Right forelimb (tissue), 1 donor: ENCODE measurements around the gene POLD4.
"Not testable (repeated sequence)": the region's sequence is repeated elsewhere in the genome, so short reads cannot be mapped to it uniquely, and the experiment has no call there.

Experiments
- DNase-seq: peaks from one replicate; pipeline ENCODE4 v3.0.0-alpha.2; 2018

POLD4 gene

GRCh38 chr11:67351275-67352005 lies 1.9 kb downstream of the POLD4 start:
- no peak for DNase-seq

- no peak for DNase-seq
Measured at GRCh38 chr11:67349928-67350465, 3.3 kb downstream of the POLD4 start.

DNA sequence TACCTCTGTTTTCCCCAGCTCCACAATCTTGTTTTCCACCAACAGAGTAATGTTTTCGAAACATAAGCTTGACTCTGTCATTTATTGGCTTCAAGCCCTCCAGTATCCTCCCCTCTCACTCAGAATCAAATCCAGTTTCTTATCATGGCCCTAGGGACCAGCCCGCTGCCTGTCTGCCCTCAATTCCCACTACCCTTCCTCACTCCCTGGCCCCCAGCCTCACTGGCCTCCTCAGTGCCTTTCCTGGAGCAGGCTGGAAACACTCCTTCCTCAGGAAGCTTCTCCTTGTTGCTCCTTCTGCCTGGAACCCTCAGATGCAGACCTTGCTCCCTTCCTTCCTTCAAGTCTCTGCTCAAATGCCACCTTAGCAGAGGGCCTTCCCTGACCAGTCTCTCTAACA lies 3.9 kb downstream of the POLD4 start:
- DNase-seq = no peak

DNA sequence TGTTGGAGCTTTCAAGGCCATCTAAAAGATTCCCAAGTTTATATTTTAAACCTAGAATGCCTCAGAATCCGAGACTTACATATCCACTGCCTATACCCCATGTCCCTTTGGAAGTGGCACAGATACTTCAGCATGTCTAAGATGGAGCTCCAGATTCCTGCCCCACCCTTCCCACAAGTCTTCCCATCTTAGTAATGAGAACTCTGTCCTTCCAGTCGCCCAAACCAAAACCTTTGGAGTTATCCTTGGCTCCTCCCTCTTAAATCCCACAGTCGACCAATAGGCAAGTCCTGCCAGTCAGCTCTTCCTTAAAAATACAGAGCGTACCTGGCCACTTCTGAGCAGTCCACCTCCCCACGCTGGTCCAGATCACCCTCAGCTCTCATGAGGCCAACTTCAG lies 4.3 kb downstream of the POLD4 start:
- no peak for DNase-seq

- DNase-seq = no peak
Measured at GRCh38 chr11:67347964-67348749, 5.2 kb downstream of the POLD4 start.

DNA sequence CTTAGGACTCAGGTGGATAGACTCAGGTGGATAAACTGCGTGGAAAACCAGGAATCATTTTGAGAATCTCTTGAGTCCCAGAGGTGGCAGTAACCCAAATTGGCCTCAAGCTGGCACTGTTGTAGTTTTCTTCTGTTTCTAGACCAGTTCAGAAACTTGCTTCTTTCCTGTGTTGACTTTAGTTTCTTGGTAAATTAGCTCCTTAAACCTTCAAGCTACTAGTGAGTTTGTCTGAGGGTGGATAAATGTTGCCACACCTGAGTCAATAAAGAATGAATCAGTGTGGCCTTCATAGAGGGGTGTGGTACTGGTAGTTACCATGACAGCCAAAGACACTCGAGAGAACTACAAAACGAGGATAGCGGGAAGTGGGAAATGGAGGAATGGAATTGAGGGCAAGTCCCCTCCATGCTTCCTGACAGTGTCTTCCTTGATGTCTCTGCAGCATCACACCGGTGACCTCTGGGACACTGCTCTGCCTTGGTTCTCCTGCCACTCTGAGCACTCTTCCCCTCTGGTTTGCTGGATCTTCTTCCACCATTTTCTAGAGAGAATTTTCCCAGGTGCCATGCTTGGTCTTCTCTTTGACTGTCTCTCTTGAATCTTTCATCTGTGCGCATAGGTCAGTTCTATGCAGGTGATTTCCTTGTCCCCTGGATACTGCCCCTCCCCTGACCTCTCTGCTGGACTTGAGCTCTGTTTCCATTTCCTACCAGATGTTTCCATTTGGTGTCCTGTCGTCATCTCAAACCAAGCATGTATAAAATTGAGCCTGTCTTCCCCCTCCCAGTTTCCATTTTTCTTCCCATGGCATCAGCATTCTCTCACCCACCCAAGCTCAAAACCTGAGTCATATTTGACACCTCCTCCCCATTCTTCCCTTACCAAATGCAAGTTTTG lies 7.2 kb downstream of the POLD4 start:
- no peak for DNase-seq

- no peak for DNase-seq
Measured at GRCh38 chr11:67345247-67345919, 8.0 kb downstream of the POLD4 start.

- no peak for DNase-seq
Measured at GRCh38 chr11:67344264-67344663, 9.1 kb downstream of the POLD4 start.

GRCh38 chr11:67337257-67337656 lies 16.1 kb downstream of the POLD4 start:
- no peak for DNase-seq

DNA sequence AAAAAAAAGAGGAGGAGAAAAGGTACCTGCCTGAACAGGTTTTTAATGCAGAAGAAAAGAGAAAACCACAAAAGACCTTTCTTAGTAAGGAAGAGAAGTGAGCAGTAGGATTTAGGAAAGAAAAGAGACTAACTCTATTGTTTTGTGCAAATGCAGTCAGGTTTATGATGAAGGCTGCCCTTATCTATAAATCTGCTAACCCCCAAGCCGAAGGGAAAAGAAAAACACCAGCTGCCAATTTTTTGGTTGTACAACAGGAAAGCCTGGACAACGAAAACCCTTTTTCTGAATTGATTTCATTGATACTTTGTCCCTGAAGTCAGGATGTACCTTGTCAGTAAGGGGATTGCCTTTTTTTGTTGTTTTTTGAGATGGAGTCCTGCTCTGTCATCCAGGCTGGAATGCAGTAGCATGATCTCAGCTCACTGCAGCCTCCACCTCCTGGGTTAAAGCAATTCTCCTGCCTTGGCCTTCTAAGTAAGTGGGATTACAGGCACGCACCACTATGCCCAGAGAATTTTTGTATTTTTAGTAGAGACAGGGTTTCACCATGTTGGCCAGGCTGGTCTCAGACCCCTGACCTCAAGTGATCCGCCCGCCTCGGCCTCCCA lies 21.2 kb downstream of the POLD4 start:
- DNase-seq = no peak

GRCh38 chr11:67323526-67323925 lies 29.8 kb downstream of the POLD4 start:
- no peak for DNase-seq

DNA sequence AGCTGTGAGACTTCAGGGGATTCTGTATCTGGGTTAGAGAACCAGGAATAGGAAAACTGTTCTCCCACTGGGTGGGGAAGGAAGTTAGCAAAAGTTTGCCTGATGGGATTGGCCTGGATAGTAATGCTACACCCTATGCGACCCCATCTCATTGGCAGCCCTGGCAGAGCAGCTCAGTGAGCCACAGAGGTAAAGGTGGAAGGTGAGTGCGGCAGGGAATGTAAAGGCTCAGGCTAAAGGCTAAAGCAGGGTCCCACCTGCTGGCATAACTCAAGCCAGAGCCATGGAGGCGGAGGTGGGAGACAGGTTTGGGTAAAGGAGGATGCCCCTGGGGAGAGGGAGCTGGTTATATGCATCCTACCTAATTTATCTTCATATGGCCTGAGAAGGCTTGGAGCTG lies 31.3 kb downstream of the POLD4 start:
- DNase-seq = no peak

GRCh38 chr11:67321313-67321871 lies 32.0 kb downstream of the POLD4 start:
- no peak for DNase-seq

GRCh38 chr11:67320691-67321090 lies 32.7 kb downstream of the POLD4 start:
- DNase-seq = no peak

DNA sequence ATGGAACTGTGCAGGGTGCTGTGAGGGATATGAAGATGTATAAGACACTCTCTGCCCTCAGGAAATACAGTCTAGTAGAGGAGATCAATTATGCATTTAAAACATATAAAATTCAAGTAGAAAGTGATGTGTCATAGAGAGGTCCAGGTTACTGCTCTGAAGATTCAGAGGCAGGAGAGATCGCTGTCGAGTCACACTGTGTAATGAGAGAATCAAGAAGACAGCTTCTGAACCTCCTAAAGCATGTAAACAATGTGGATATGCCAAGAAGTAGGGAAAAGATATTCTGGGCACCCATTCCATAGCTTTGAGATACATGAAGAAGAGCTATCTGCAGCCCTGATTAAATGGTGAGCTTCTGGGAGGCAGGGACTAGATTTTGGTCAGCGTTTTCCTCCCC lies 33.3 kb downstream of the POLD4 start:
- no peak for DNase-seq

DNA sequence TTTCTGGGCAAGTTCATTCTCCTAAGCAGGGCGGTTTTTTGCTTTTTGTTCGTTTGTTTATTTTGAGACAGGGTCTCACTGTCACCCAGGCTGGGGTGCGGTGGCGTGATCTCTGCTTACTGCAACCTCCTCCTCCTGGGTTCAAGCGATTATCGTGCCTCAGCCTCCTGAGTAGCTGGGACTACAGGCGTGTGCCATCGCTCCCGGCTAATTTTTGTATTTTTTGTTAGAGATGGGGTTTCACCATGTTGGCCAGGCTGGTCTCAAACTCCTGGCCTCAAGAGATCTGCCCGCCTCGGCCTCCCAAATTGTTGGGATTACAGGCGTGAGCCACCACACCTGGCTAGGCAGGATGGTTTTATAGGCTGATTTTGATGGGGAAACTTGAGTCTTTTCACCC lies 34.5 kb downstream of the POLD4 start:
- DNase-seq = not testable (repeated sequence)

DNA sequence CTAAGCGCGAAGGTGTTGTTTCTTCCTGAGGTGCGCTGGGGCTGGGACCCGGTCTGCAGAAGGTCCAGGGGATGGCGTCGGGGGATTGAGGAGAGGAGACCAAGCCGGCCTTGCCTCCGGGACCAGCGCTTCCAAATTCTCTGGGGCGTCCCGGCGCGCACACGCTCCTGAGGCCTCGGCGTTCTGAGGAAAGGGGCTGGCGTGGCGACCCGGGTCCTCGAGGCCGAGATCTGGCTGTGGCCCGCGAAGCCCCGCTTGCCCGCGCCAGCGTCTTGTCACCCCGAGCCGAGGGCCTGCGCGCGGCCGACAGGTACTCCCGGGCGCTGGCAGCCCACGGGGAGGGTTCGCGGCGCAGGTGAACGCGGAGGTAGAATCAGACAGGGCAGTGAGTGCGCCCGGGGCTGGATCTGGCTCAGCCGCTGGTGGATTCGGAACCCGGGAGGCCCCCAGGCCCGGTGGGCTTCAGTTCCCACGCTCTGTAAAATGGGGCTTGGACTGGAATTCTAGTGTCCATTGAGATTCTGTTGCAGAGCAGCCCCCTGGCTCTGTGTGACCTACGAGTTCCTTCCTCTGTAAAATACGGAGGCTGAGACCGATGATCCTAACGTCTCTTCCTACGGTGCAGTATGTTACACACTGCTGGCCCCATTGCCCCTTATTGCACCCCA lies 35.3 kb downstream of the POLD4 start:
- no peak for DNase-seq

DNA sequence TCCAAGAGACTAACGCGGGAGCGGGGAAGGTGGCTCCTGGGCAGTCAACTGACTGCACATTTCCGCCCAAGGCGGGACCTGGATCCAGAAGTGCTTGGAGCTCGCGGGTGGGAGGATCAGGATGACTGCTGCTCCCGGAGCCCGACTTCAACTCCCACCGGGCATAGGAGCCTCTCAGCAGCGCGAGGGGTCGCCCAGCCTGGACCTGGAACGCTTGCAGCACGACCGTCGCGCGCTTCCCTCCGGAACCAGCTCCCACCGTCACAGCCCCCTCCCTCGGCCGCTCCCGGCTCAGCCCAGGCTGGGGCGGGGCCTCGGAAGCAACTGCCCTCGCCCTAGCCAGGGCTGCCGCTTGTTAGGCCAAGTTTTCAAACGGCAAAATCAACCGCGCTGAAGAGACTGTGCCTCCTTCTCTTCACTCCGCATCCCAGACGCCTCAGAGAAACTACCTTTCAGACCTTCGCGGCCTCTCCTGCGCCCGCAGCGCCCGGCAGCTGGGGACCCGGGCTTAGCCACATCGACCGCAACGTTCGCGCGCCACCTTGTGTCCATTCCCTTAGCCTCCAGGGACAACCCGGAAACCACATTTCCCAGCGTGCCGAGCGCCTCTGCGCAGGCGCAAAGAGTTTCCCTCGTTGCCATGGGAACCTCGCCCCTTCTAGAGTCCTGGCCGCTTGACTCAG lies 36.0 kb downstream of the POLD4 start:
- DNase-seq = peak; percentile 99

DNA sequence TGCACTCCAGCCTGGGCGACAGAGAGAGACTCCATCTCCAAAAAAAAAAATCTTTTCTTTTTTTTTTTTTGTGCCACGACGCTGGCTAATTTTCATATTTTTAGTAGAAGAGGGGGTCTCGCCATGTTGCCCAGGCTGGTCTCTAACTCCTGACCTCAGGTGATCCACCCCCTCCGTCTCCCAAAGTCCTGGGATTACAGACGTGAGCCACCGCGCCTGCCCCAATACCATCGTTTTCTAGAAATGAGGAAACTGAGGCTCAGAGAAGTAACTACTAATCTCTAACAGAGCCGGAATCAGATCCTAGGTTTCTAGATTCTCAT lies 36.5 kb downstream of the POLD4 start:
- no peak for DNase-seq

GRCh38 chr11:67315325-67315909 lies 37.9 kb downstream of the POLD4 start:
- no peak for DNase-seq
